Epithelial cell of prostate (primary cell): ENCODE data around the gene GDAP2.
"Not testable (repeated sequence)": the region's sequence is repeated elsewhere in the genome, so short reads cannot be mapped to it uniquely, and the experiment has no call there.

Source experiments
- DNase-seq: peaks from one replicate; pipeline ENCODE4 v3.0.0-alpha.2; 2011; ENCODE audit warnings: low read depth, low spot score
- H3K27ac ChIP-seq: fragments of 450-650 bp; 2 replicates; pipeline ENCODE4 v1.5.1; 2017; ENCODE audit warnings: mild to moderate bottlenecking

The GDAP2 gene, protein sequence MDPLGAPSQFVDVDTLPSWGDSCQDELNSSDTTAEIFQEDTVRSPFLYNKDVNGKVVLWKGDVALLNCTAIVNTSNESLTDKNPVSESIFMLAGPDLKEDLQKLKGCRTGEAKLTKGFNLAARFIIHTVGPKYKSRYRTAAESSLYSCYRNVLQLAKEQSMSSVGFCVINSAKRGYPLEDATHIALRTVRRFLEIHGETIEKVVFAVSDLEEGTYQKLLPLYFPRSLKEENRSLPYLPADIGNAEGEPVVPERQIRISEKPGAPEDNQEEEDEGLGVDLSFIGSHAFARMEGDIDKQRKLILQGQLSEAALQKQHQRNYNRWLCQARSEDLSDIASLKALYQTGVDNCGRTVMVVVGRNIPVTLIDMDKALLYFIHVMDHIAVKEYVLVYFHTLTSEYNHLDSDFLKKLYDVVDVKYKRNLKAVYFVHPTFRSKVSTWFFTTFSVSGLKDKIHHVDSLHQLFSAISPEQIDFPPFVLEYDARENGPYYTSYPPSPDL

DNA sequence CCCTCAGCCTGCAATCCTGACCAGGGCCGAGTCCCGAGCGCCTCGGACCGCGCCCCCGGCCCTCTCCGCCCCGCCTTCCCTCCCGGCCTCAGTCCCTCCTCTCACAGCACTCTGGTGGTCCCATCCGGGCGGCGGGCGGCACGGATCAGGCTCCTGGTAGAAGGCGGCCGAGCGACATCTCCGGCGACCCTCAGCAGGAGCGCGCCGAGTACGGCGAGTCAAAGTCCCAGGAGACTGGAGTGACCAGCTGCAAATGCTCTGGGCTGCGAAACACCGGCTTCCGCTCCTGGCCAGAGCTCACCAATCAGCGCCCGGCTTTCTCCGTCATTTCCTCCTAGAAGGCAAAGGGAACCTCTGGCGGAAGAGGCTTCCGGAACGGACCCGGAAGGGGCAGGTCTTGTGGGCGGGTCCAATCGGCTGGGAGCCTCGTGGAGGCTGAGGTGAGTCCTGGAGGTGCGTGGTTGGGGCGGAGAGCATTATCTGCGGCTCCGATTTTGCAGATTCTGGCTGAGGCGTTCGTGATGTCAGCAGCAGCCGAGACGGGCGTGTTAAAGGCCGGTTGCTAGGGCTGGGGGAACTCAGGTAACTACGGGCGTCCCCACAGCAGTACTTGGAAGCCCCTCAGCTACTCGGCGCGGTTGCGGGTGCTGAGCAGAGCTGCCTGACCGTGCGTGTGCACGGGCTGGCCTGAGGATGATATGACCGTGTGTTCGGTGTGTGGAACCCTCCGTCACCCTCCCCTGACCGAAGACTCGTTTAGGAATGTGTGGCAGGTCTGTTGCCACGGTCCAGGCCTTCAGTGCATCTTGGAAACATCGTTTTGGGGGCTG is at the start of gene GDAP2, which contains the start of gene WDR3:
Gene GDAP2, minus strand, starts transcription at position 279 of the 830 bp plus-strand sequence. CDS start 9,264 bp downstream, outside the sequence.
Gene WDR3, plus strand, starts transcription at position 397 of the 830 bp plus-strand sequence. CDS start 3,581 bp downstream, outside the sequence.
- H3K27ac ChIP-seq: peak within 1 kb of the TSS; percentile 78
- DNase-seq: peak; percentile 93

DNA sequence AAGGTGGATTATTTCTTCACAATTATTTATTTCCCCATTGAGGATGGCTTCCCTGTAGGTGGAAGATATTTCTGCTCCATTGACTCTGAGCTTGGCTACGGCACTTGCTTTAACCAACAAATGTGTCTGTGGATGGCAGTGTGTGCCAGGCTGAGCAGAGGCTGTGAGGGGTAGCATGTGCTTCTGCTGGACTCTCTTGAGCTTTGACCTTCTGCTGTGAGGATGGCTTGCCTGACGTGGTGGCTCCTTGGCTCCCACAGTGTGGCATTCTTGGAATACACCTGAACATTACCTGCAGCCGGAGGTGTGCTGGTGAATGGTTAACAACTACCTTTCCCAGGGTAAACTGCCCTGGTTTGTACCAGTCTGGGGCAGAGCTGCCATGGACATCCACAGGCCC is 47.0 kb upstream of the GDAP2 start:
- H3K27ac ChIP-seq: no peak overlapping the region
- DNase-seq: no peak

DNA sequence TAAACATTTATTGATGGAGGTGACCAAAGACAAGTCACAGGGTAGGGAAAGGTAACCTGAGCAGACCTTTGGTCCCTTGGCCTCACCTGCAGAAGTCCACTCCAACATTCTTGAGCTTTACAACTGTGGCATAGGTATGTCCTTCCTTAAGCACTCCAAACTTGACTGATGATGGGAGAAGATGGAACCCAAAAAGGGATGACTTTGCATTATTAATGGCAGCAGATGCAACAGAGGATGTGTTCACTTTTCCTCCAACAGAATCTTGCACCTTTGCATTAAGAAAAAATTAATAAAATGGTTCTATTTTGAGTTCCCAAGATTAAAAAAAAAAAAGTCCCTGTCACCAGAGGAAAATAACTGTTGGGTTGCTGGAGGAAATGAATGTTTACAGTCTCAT is 42.4 kb upstream of the GDAP2 start:
- H3K27ac ChIP-seq: no peak overlapping the region
- no peak for DNase-seq

DNA sequence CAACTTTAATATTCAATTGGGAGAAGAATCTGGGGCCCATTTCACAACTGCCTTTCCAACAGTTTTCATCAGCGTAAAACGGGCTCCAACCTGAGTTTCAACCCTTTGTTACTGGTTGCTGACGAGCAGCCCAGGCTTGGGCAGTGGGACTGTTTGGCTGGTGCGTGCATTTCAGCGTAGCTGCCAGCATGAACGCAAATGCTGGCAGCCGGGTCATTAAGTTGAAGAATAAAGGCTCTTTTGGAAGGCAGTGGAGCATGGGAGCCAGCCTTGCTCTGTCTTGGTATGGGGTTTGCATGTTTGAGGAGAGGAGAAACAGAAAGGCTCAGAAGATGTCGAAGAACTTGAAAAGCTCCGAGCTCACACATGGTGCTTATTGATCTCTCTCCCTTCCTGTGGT is 40.8 kb upstream of the GDAP2 start:
- DNase-seq: no peak
- no peak overlapping the region for H3K27ac ChIP-seq

DNA sequence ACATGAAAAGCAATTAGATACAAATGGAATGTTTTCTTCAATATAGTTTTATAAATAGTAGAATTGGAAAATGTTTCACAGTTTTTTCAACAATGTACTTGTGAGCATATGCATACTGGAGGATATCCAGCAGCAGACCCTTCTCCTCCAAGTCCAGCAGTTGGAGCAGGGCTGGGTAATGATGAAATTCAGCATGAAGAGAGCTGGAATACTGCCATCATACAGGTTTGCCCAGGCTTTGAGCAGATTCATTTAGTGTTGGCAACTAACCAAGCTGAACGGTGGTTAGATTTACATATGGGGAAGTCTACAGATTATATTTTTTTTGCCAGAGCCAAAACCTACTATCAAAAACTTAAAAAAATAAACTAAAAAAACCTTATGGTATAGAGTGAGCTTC is 38.5 kb upstream of the GDAP2 start:
- DNase-seq: peak; percentile 36
- H3K27ac ChIP-seq: no peak overlapping the region

DNA sequence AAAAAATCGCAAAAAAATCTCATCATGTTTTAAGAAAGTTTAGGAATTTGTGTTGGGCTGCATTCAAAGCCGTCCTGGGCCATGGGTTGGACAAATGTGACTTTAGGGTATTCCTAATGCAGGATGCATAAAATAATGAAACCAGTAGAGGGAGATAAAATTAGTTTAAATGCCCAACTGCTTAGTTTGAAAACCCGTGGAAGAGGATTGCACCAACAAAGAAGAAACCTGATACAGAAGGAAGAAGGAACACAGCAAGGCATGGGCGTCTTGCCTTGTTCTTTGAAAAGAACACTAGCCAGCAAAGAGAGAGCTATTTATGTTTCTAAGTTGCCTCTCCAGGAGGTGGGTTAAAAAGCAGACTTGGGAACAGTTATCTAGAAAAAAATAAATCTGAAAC is 38.1 kb upstream of the GDAP2 start:
- DNase-seq: no peak
- H3K27ac ChIP-seq: no peak overlapping the region

DNA sequence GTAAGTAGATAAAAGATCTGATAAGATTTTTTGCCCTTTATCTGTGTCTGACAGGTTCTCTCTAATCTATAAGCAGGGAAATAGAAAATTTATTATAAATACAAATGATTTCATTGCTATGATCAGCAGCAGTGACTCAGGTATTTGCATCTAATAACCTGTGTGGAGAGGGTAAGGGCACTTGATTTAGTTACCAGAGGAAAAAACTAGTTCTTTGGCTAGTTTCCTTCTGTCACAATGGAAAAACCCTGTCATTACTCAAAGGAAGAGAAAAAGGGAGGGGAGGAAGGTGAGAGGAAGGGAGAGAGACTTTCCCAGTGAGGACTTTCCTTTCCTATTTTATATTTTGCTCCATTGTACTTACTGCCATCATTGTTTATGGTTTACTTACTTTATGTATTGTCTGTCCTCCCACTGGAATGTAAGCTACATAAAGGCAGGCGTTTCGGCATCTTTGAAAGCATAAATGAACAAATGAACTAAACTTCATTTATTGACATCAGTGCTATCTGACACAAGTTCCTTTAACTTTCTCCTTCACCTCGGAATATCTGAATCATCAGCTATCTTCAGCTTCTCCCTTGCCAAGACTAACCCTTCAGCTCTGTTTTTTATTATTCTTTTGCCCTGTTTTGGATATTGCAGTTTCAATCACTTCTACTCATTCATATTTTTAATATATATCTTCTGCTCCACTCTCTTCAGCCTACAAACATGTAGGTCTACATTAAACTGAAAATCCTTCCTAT is 35.0 kb upstream of the GDAP2 start:
- no peak for DNase-seq

DNA sequence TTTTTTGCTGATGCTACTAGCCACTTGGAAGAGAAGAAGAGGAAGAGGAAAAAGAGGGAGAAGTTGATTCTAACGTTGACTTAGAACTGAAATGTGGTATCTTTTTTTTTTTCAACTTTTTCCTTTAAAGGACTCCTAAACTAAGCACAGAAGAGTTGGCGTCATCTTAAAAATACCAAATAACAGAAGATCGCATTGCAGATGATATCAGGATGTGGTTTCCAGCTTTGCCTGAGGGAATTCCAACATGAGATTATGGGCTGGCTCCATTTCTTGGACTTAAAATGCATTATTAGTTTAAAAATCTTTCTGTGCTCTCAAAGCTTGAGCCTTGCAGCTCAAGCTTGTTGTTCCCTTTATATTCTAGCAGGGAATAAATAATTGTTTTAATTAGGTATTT is 29.9 kb upstream of the GDAP2 start:
- no peak for DNase-seq
- H3K27ac ChIP-seq: no peak overlapping the region

More for the DNA sequence above, 35.0 kb upstream of the GDAP2 start:
- no peak overlapping the region for H3K27ac ChIP-seq

DNA sequence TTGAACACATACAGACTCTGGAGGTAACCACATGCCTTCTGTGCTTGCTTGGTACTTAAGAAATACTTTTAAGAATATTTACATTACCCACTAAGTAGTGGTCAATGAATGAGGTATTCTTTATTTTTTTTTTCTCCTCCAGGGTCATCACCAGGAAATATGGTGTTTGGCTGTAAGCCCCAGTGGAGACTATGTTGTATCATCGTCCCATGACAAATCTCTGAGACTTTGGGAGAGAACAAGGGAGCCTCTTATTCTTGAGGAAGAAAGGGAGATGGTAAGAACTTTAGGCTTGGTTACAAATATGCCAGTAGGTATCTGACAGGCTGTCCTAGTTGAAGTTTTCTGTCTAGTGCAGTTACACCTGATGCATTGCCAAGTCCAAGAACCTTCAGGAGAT is 23.0 kb upstream of the GDAP2 start:
- H3K27ac ChIP-seq: no peak overlapping the region

DNA sequence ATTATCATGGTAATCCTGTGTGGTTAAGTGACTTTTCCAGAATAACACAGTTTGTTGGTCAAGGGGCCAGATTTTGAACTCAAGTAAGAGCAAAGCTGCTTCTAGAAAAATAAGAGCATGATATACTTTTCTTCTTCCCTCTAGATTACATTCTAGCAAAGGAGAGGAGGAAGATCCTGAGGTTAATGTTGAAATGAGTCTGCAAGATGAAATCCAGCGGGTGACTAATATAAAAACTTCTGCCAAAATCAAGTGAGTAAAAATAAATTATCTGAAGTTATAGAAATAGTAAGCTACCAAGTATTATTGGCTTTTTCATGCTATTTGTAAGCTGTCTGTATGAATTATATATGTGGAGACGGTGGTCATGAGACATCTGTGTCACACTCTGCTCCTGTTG is 12.9 kb upstream of the GDAP2 start:
- DNase-seq: no peak
- no peak overlapping the region for H3K27ac ChIP-seq

More for the DNA sequence above, 23.0 kb upstream of the GDAP2 start:
- DNase-seq: no peak

DNA sequence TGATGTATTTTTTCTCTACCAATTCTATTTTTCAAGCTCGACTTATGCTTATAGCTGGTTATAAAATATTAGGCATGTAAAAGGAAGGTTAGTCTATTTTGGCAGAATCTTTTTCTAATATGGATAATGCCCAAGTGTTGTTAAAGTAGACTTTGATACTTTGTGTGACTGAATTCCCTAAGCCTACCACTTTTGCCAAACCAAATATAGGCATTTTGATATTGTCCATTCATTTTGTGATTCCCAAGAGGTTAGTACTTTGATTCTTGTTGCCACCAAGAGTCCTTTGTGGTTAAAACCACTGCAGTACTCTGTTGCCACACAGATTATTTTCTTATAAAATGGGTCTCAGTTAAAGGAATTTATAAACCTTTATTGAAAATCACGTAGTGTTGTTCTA is 4.3 kb upstream of the GDAP2 start:
- DNase-seq: no peak
- no peak overlapping the region for H3K27ac ChIP-seq

DNA sequence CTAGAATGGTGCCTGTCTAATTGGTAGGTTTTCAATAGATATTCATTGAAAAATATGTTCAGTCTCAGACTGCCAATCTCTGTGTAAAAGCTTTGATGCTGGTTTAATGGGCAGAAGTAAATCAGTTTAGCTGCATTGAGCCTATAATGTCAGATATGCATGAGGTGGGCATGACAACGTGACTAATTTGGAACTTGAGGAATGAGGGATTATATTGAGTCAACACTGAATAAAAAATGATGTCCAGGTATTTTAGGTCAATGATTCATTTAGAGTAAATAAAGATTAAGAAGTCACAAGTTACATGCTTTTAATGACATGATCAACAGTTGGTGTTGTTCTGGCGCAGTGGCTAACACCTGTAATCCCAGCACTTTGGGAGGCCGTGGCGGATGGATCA is 3.2 kb upstream of the GDAP2 start:
- H3K27ac ChIP-seq: no peak overlapping the region
- DNase-seq: peak; percentile 6

DNA sequence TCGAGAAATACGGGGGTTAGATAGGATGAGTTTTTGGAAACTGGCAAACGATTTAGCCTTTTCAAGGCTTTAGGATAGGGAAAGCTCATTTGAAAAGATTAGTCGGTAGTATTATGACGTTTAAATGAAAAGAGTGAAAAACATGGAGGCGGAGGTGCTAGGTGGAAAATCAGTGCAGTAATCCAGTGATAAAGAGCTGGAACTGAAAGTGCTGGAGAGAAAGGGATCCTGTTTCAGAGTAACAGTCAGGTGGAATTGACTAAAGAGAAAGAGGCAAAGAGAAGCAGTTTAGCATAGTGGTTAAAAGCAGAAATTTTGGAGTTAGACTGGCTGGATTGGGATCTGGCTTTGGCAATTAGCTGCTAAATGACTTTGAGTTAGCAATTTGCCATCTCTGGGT is 1.1 kb upstream of the GDAP2 start:
- DNase-seq: no peak
- peak overlapping the region; percentile 78 for H3K27ac ChIP-seq

DNA sequence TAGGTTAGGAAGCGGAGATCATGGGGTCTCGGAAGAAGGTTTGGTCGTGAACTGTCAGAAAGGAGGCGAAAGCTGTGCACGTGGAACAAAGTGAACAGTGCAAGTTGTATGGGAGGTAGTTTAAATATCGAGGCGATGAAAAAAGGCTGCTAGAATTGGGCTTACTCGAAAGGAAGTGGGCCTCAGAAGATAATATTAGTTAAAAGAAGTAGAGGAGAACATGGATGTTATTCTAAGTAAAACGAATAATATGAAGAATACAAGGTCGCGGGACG is 689 bp upstream of the GDAP2 start:
- no peak for DNase-seq

DNA sequence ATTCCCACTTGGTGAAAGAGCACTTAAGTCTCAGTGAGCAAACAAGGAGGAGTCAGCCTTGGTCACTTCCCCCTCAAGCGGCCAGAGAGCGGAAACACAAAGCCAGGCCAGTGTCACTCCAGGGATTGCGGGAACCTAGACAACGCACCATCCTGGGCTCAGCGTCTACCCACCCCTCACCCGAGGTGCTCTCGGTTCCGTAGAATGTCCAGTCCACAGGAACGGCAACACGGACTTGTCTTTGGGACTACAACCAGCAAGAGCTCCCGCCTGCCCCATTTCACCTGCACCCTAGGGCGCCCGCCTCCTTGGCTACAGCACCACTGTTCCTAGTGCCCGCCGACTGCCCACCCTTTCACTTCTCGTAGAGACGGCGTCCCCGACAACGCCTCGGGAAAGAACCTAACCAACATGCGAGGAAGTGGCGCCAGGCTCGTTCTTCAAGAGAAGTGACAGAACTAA is 509 bp downstream of the GDAP2 start:
- DNase-seq: no peak
- peak overlapping the region; percentile 78 for H3K27ac ChIP-seq

More for the DNA sequence above, 689 bp upstream of the GDAP2 start:
- peak overlapping the region; percentile 78 for H3K27ac ChIP-seq

DNA sequence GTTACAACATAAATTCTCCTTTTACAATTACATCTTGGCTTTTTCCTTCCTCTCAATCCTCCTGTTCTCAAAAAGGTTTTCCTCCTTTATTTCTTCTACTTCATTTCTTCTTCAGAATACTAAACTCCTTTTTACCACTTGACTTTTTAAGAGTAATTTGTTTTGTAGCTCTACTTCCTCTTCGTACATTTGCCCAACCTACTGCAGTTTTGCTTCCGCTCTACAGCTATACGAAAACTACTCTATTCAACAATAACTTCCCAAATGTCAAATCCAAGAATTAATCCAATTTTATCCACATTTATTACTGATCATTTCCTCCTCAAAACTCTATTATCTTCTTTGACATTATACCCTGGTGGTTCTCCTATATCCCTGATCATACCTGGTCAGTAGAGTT is 3.4 kb downstream of the GDAP2 start:
- no peak overlapping the region for H3K27ac ChIP-seq
- no peak for DNase-seq

DNA sequence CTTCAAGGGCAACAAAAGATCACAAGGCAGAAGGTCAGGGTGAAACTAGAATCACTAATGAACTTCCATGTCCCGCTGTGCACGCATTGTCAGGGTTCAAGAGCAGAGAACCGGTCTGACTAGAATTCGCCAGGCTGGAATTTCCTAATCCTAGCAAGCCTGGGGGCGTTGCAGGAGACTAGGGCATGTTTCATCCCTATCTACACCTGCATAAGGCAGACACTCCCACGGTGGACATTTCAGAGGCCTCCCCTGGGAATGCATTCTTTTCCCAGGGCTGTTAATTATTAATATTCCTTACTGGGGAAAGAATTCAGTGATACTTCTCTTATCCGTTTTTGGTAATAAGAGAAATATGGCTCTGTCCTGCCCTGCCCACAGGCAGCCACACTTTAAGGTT is 6.7 kb downstream of the GDAP2 start:
- not testable (repeated sequence) for DNase-seq, H3K27ac ChIP-seq

DNA sequence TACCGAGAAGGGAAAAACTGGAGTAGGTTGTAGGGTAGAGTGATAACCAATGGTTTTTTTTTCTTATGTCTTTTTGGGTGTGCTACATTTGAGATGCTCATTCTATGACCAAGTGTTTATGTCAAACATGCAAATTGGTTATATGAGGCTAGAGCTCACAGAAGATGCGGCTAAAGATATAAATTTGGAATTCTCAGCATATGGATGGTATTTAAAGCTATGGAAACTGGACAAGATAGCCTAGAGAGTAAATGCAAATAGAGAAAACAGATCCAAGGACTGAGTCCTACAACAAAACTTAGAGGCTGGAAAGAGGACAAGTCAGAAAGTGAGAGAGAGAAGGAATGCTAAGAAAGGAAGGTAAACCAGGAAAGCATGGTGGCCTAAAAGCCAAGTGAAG is 7.4 kb downstream of the GDAP2 start:
- no peak for DNase-seq
- H3K27ac ChIP-seq: no peak overlapping the region

DNA sequence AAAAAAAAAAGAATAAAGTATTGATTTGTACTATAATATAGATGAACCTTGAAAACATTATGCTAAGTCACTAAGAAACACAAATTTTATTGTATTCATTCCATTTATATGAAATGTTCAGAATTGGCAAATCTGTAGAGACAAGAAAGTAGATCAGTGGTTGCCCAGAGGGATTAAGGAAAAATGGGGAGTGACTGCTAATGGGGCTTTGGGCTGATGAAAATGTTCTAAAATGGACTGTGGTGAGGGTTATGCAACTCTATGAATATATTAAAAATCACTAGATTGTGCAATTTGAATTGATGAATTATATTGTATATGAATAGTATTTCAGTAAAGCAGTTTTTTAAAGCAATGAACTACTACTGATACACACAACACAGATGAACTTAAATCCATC is 10.0 kb downstream of the GDAP2 start:
- H3K27ac ChIP-seq: no peak overlapping the region
- DNase-seq: no peak

DNA sequence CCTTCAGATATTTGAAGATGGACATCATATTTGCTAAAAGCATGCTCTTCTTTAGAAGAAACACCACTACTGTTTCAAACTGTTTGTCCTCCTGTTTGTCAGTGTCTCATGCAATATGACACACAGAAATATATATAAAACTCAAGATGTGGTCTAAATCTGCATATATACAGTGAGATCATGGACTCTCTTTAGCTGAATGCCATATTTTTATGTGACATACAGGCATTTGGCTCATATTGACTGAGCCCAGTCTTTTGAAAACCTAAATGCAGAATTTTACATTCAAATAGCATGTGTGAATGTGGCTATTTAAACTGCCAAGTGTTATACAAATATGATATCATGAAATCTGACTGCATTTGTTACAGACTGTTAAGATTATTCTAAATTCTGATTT is 18.4 kb downstream of the GDAP2 start:
- no peak overlapping the region for H3K27ac ChIP-seq
- DNase-seq: no peak

DNA sequence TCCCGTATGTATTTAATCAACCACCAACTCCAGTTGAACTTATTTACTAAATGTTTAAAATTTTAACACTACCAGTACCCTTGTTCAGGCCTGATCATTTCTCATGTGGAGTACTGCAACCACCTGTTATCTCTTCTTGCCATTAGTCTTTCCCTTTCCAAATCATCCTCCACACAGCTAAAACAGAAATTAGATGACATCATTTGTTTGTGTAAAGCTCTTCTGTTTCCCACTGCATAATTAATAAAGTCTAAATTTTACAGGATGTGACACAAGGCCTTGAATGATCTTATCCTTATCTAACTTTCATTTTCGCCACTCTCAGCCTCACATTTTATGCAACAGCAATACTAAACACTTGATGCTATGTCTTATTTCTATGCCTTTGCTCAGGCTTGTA is 24.4 kb downstream of the GDAP2 start:
- DNase-seq: no peak

More for the DNA sequence above, 24.4 kb downstream of the GDAP2 start:
- H3K27ac ChIP-seq: no peak overlapping the region
